HCT116 (cell line): ENCODE data around the gene RBM19. TPM values are rescaled to one million over a fixed set of nuclear protein-coding genes. Genes with fewer than 3 reads are reported as not detected.

Source experiments
- ATAC-seq: fragments of 200-7000 bp; cut with Tn5 transposase; 2 replicates; pipeline ENCODE4 v1.9.1; 2020; ENCODE audit warnings: mild to moderate bottlenecking, moderate library complexity
- BruUV-seq: library from RNA; stranded (reverse); fragments of 400-500 nt; replicated peaks from 2 replicates; lab custom pipeline; 2021; lab: Mats Ljungman, UMichigan
- CTCF ChIA-PET: fragments of 300-600 bp; sonication (Branson Sonifier 250); formaldehyde crosslinking; loops from one replicate; lab custom pipeline; 2021; ENCODE audit warnings: antibody characterized with exemption; lab: Charles Lee
- POLR2A ChIA-PET: fragments of 300-600, 350-600 bp; sonication (Branson Sonifier 250); formaldehyde crosslinking; loops from one replicate; lab custom pipeline; 2021; ENCODE audit warnings: antibody characterized with exemption; lab: Charles Lee
- RAD21 ChIA-PET, 2 experiments: fragments of 300-600 bp; sonication (Branson Sonifier 250); formaldehyde crosslinking; loops; one replicate each; lab custom pipeline; 2023; ENCODE audit warnings: low total read pairs in 2 of 2; ENCODE audit not compliant: uncharacterized antibody in 2 of 2, unreplicated experiment in 2 of 2, low non-redundant PET in 1 of 2; lab: Charles Lee
- DNase-seq: peaks from one replicate; pipeline ENCODE4 v3.0.0-alpha.2; 2010; ENCODE audit warnings: low read depth, low spot score
- H2AFZ ChIP-seq: fragments of 200-600 bp; shearing (Covaris generic), sonication (generic); 2 replicates; pipeline ENCODE4 v1.6.1; 2017; ENCODE audit warnings: low read depth, mixed run types, mixed read lengths, antibody characterized with exemption, low read length; ENCODE audit not compliant: poor library complexity, severe bottlenecking
- H3K27ac ChIP-seq: 2 replicates; pipeline ENCODE4 v1.5.1; 2012; ENCODE audit warnings: low read depth, low read length
- H3K27me3 ChIP-seq: fragments of 200-600 bp; sonication (generic); 2 replicates; pipeline ENCODE4 v1.6.1; 2016; ENCODE audit warnings: mixed run types, low read length, mixed read lengths; ENCODE audit not compliant: insufficient read depth
- H3K36me3 ChIP-seq, 2 experiments: fragments of 200-500 bp in 1 of 2; fragments of 200-600 bp in 1 of 2; sonication (Bioruptor generic) in 1 of 2; sonication (generic) in 1 of 2; 2 replicates each; pipeline versions ENCODE4 v1.5.1 to v1.6.1; 2014 to 2016; ENCODE audit warnings: low read length in 2 of 2, inconsistent platforms in 1 of 2, mixed read lengths in 1 of 2, mixed run types in 1 of 2; ENCODE audit not compliant: insufficient read depth in 2 of 2, control insufficient read depth in 1 of 2
- H3K4me1 ChIP-seq, 2 experiments: fragments of 200-600 bp in 1 of 2; sonication (generic) in 1 of 2; 2 replicates each; pipeline versions ENCODE4 v1.5.1 to v1.6.1; 2012 to 2017; ENCODE audit warnings: low read length in 2 of 2, inconsistent platforms in 1 of 2, mild to moderate bottlenecking in 1 of 2, mixed read lengths in 1 of 2, mixed run types in 1 of 2, moderate library complexity in 1 of 2; ENCODE audit not compliant: insufficient read depth in 2 of 2, control insufficient read depth in 1 of 2
- H3K4me2 ChIP-seq: fragments of 200-600 bp; sonication (generic); 2 replicates; pipeline ENCODE4 v1.6.1; 2017; ENCODE audit warnings: mixed run types, low read length, mixed read lengths
- H3K4me3 ChIP-seq, 2 experiments: fragments of 200-600 bp in 1 of 2; sonication (generic) in 1 of 2; replicated peaks in 1 of 2; 2 replicates each; pipeline ENCODE4 v1.5.1; 2011 to 2016; ENCODE audit warnings: low read length in 2 of 2, control low read depth in 1 of 2, low read depth in 1 of 2, mild to moderate bottlenecking in 1 of 2, mixed read lengths in 1 of 2, mixed run types in 1 of 2
- H3K79me2 ChIP-seq: fragments of 200-600 bp; sonication (generic); 2 replicates; pipeline ENCODE4 v1.6.1; 2017; ENCODE audit warnings: mild to moderate bottlenecking, mixed run types, low read length, moderate library complexity, mixed read lengths; ENCODE audit not compliant: insufficient read depth
- H3K9ac ChIP-seq: fragments of 200-600 bp; sonication (generic); 2 replicates; pipeline ENCODE4 v1.6.1; 2016; ENCODE audit warnings: low read length, mixed read lengths
- H3K9me2 ChIP-seq: fragments of 200-600 bp; sonication (generic), shearing (Covaris generic); 2 replicates; pipeline ENCODE4 v1.6.1; 2017; ENCODE audit warnings: mixed run types, mild to moderate bottlenecking, moderate library complexity; ENCODE audit not compliant: insufficient read depth
- H3K9me3 ChIP-seq, 2 experiments: fragments of 200-500 bp in 1 of 2; fragments of 200-600 bp in 1 of 2; sonication (Bioruptor generic) in 1 of 2; sonication (generic) in 1 of 2; 2 replicates each; pipeline ENCODE4 v1.6.1; 2014 to 2017; ENCODE audit warnings: low read length in 2 of 2, mixed read lengths in 2 of 2, inconsistent platforms in 1 of 2, low read depth in 1 of 2, mild to moderate bottlenecking in 1 of 2, mixed run types in 1 of 2, moderate library complexity in 1 of 2; ENCODE audit not compliant: control insufficient read depth in 1 of 2, insufficient read depth in 1 of 2
- H4K20me1 ChIP-seq: fragments of 200-600 bp; sonication (generic), shearing (Covaris generic); 2 replicates; pipeline ENCODE4 v1.6.1; 2017; ENCODE audit warnings: mixed run types, mild to moderate bottlenecking, moderate library complexity; ENCODE audit not compliant: insufficient read depth
- CEBPB ChIP-seq: IDR thresholded peaks from 2 replicates; pipeline ENCODE4 v1.6.1; 2012; ENCODE audit warnings: low read depth
- EGR1 ChIP-seq: IDR thresholded peaks from 2 replicates; pipeline ENCODE4 v1.6.1; 2012; ENCODE audit warnings: low read depth
- ELF1 ChIP-seq: IDR thresholded peaks from 2 replicates; pipeline ENCODE4 v1.6.1; 2012; ENCODE audit warnings: low read depth, borderline replicate concordance
- EZH2 ChIP-seq: fragments of 200-600 bp; sonication (generic); IDR thresholded peaks from 2 replicates; pipeline ENCODE4 v1.6.1; 2017; ENCODE audit warnings: antibody characterized with exemption, mixed run types
- EZH2phosphoT487 ChIP-seq: fragments of 200-600 bp; IDR thresholded peaks from 2 replicates; pipeline ENCODE4 v1.6.1; 2018; ENCODE audit warnings: antibody characterized with exemption, borderline replicate concordance
- JUND ChIP-seq: IDR thresholded peaks from 2 replicates; pipeline ENCODE4 v1.6.1; 2012
- POLR2A ChIP-seq: IDR thresholded peaks from 2 replicates; pipeline ENCODE4 v1.7.0; 2011; ENCODE audit warnings: borderline replicate concordance; ENCODE audit not compliant: insufficient read depth, insufficient read length; ENCODE audit errors: extremely low read depth
- POLR2AphosphoS5 ChIP-seq: IDR thresholded peaks from 2 replicates; pipeline ENCODE4 v1.6.1; 2011; ENCODE audit warnings: mild to moderate bottlenecking, low read depth, low read length, moderate library complexity
- SIN3A ChIP-seq: IDR thresholded peaks from 2 replicates; pipeline ENCODE4 v1.6.1; 2012; ENCODE audit warnings: low read depth
- SP1 ChIP-seq: IDR thresholded peaks from 2 replicates; pipeline ENCODE4 v1.6.1; 2012; ENCODE audit warnings: low read depth
- SRF ChIP-seq: IDR thresholded peaks from 2 replicates; pipeline ENCODE4 v1.6.1; 2012; ENCODE audit warnings: low read depth
- YY1 ChIP-seq: IDR thresholded peaks from 2 replicates; pipeline ENCODE4 v1.6.1; 2011; ENCODE audit warnings: low read length, low read depth, moderate library complexity, mild to moderate bottlenecking; ENCODE audit not compliant: insufficient replicate concordance; ENCODE audit errors: extremely low read depth
- ZFX ChIP-seq: fragments of 450-650 bp; IDR thresholded peaks from 2 replicates; pipeline ENCODE4 v1.6.1; 2017
- ZNF274 ChIP-seq: fragments of 200-500 bp; sonication (Bioruptor generic); IDR thresholded peaks from 2 replicates; pipeline ENCODE4 v1.6.1; 2014; ENCODE audit warnings: mild to moderate bottlenecking, low read depth, low read length, inconsistent platforms
- intact Hi-C: fragments of 100-400 bp; cut with micrococcal nuclease; formaldehyde crosslinking; loops from 2 replicates; pipeline ENCODE4 v1.10.0; 2022
- total RNA-seq: library from RNA; stranded (reverse); gene quantifications from one replicate; pipeline ENCODE4 v1.2.1, GENCODE V29; 2021; ENCODE audit not compliant: unreplicated experiment
- TF ChIP-seq, protein P1 (sequence below): IDR thresholded peaks from 2 replicates; pipeline ENCODE4 v1.6.1; 2011; ENCODE audit warnings: mild to moderate bottlenecking, low read length, moderate library complexity; ENCODE audit not compliant: insufficient replicate concordance; ENCODE audit errors: extremely low read depth
- TF ChIP-seq, protein P2 (sequence below), 3 experiments: fragments of 200-600 bp in 1 of 3; sonication (generic) in 1 of 3; IDR thresholded peaks in 2 of 3; conservative IDR thresholded peaks in 1 of 3; 2 replicates each; pipeline ENCODE4 v1.5.1; 2012 to 2017; ENCODE audit warnings: low read depth in 2 of 3, low read length in 2 of 3, antibody characterized with exemption in 1 of 3, borderline replicate concordance in 1 of 3, control low read depth in 1 of 3, mild to moderate bottlenecking in 1 of 3, mixed read lengths in 1 of 3, mixed run types in 1 of 3, moderate library complexity in 1 of 3; ENCODE audit not compliant: insufficient read depth in 1 of 3
- TF ChIP-seq, protein P3 (sequence below): IDR thresholded peaks from 2 replicates; pipeline ENCODE4 v1.6.1; 2012; ENCODE audit warnings: low read depth

The RBM19 gene
- total RNA-seq, 1 experiment from 2014 or later: 30.7 TPM

DNA sequence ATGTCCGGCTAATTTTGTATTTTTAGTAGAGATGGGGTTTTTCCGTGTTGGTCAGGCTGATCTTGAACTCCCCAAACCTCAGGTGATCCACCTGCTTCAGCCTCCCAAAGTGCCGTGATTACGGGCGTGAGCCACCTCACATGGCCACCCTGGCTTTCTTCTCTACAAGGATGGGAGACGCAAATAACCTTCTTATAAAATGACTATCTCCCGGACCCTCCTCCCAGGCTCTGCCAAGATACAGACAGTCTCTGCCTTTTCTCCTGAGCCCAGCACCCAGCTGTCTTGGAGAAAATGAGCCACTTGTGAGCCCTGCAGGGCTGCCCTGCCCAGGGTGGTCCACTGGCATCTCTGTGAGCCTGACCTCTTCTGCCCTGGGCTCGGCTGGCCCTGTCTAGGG is 34.7 kb upstream of the RBM19 start:
- no peaks in the 10 kb centered on the region for H3K36me3 ChIP-seq
- no TSS peak for BruUV-seq

More for the DNA sequence above, 34.7 kb upstream of the RBM19 start:
- Histone ChIP-seq H2AFZ (no peak overlapping the region), H3K79me2 (no peaks in the 10 kb centered on the region), H4K20me1 (no peaks in the 10 kb centered on the region), H3K4me2 (no peak overlapping the region), H3K27me3 (peaks cover 75% of the 10 kb centered on the region), H3K4me1 (no peaks in the 10 kb centered on the region), H3K9me3 (no peaks in the 10 kb centered on the region), H3K9me2 (no peaks in the 10 kb centered on the region), H3K27ac (no peak overlapping the region), H3K9ac (no peak overlapping the region), H3K4me3 (no peak overlapping the region)
- ChIA-PET RAD21 (no interaction called here), CTCF (no interaction called here), POLR2A (interaction anchor here (0.7 kb wide), 1 partner anchor 56 kb away, joined by 3 read pairs; no protein-coding TSS in a partner anchor)
- TF ChIP-seq POLR2AphosphoS5 (no peak), SRF (no peak), SIN3A (no peak), EZH2 (no peak), EGR1 (no peak), ZNF274 (no peak), ELF1 (no peak), EZH2phosphoT487 (no peak), JUND (no peak), ZFX (no peak), CEBPB (no peak), POLR2A (no peak), YY1 (no peak), SP1 (no peak)
- TF ChIP-seq, protein P1, sequence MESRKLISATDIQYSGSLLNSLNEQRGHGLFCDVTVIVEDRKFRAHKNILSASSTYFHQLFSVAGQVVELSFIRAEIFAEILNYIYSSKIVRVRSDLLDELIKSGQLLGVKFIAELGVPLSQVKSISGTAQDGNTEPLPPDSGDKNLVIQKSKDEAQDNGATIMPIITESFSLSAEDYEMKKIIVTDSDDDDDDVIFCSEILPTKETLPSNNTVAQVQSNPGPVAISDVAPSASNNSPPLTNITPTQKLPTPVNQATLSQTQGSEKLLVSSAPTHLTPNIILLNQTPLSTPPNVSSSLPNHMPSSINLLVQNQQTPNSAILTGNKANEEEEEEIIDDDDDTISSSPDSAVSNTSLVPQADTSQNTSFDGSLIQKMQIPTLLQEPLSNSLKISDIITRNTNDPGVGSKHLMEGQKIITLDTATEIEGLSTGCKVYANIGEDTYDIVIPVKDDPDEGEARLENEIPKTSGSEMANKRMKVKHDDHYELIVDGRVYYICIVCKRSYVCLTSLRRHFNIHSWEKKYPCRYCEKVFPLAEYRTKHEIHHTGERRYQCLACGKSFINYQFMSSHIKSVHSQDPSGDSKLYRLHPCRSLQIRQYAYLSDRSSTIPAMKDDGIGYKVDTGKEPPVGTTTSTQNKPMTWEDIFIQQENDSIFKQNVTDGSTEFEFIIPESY: no peak
- TF ChIP-seq, protein P2, sequence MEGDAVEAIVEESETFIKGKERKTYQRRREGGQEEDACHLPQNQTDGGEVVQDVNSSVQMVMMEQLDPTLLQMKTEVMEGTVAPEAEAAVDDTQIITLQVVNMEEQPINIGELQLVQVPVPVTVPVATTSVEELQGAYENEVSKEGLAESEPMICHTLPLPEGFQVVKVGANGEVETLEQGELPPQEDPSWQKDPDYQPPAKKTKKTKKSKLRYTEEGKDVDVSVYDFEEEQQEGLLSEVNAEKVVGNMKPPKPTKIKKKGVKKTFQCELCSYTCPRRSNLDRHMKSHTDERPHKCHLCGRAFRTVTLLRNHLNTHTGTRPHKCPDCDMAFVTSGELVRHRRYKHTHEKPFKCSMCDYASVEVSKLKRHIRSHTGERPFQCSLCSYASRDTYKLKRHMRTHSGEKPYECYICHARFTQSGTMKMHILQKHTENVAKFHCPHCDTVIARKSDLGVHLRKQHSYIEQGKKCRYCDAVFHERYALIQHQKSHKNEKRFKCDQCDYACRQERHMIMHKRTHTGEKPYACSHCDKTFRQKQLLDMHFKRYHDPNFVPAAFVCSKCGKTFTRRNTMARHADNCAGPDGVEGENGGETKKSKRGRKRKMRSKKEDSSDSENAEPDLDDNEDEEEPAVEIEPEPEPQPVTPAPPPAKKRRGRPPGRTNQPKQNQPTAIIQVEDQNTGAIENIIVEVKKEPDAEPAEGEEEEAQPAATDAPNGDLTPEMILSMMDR (IDR thresholded peaks at IDR 0.05 in 2 of 3, conservative IDR thresholded peaks at IDR 0.05 in 1 of 3; ENCODE audit: borderline replicate concordance in 1 of 3, insufficient read depth in 1 of 3, low read depth in 2 of 3, low read length in 2 of 3): no peak
- TF ChIP-seq, protein P3, sequence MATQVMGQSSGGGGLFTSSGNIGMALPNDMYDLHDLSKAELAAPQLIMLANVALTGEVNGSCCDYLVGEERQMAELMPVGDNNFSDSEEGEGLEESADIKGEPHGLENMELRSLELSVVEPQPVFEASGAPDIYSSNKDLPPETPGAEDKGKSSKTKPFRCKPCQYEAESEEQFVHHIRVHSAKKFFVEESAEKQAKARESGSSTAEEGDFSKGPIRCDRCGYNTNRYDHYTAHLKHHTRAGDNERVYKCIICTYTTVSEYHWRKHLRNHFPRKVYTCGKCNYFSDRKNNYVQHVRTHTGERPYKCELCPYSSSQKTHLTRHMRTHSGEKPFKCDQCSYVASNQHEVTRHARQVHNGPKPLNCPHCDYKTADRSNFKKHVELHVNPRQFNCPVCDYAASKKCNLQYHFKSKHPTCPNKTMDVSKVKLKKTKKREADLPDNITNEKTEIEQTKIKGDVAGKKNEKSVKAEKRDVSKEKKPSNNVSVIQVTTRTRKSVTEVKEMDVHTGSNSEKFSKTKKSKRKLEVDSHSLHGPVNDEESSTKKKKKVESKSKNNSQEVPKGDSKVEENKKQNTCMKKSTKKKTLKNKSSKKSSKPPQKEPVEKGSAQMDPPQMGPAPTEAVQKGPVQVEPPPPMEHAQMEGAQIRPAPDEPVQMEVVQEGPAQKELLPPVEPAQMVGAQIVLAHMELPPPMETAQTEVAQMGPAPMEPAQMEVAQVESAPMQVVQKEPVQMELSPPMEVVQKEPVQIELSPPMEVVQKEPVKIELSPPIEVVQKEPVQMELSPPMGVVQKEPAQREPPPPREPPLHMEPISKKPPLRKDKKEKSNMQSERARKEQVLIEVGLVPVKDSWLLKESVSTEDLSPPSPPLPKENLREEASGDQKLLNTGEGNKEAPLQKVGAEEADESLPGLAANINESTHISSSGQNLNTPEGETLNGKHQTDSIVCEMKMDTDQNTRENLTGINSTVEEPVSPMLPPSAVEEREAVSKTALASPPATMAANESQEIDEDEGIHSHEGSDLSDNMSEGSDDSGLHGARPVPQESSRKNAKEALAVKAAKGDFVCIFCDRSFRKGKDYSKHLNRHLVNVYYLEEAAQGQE: no peak
- no peak for DNase-seq
- intact Hi-C loops: no loop called here
- ATAC-seq: no peak
